ENCODE measurements around the gene CYBC1. TPM values are rescaled to one million over a fixed set of nuclear protein-coding genes. Genes with fewer than 3 reads are reported as not detected.

CYBC1 gene
- total and polyA plus RNA-seq, 8 donors = 35.9 to 196 (median 44.3) TPM

DNA sequence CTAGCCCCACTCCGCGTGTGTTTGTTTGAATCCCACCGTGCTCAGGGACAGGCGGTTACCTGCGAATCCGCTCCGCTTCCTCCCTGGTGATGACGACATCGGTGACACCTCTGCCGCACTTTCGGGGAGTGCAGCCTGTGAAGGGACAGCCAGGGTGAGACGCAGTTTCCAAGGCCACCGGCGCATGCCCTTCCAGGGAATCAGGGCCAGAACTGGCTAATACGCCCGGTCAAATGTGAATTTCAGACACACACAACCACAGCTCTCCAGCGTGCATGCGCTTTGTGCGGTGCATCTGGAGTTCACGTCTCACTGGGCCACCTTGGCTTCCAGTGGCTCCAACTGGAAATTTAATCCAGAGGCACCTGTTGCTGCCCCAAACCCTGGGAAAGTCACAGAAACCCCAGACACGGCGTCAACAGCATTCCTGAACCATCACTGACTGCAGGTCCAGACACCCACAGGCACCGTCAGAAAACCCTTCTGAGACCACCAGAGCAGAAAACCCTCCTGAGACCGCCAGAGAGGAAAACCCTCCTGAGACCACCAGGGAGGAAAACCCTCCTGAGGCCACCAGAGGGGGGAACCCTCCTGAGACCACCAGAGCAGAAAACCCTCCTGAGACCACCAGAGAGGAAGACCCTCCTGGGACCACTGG, 39.0 kb downstream of the CYBC1 start:
- intact Hi-C loops (cut with DNase I; ENCODE audit: low total_unique reads) = loop anchor here (5.0 kb wide), 1 partner anchor 59 kb away; no protein-coding TSS in a partner anchor
- Histone ChIP-seq H3K9me3 (no peaks in the 10 kb centered on the region), H3K27me3 (no peaks in the 10 kb centered on the region), H3K27ac (no peak overlapping the region), H3K4me3 (no peak overlapping the region), H3K36me3 (peaks cover 0 to 51% (median 34%) of the 10 kb centered on the region in 4 donors), H3K4me1 (peaks cover 0 to 10% (median 8%) of the 10 kb centered on the region in 4 donors)
- no peak for DNase-seq
- TF ChIP-seq, protein P1, sequence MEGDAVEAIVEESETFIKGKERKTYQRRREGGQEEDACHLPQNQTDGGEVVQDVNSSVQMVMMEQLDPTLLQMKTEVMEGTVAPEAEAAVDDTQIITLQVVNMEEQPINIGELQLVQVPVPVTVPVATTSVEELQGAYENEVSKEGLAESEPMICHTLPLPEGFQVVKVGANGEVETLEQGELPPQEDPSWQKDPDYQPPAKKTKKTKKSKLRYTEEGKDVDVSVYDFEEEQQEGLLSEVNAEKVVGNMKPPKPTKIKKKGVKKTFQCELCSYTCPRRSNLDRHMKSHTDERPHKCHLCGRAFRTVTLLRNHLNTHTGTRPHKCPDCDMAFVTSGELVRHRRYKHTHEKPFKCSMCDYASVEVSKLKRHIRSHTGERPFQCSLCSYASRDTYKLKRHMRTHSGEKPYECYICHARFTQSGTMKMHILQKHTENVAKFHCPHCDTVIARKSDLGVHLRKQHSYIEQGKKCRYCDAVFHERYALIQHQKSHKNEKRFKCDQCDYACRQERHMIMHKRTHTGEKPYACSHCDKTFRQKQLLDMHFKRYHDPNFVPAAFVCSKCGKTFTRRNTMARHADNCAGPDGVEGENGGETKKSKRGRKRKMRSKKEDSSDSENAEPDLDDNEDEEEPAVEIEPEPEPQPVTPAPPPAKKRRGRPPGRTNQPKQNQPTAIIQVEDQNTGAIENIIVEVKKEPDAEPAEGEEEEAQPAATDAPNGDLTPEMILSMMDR (IDR thresholded peaks at IDR 0.05) = no peak
- no peak for TF ChIP-seq EP300 (IDR thresholded peaks at IDR 0.05)
- no peak for TF ChIP-seq POLR2A (IDR thresholded peaks at IDR 0.05)
- TF ChIP-seq POLR2AphosphoS5 (IDR thresholded peaks at IDR 0.05) = no peak
- WGBS, 5 donors = 94 to 97% (median 95%) methylated on average over 22 to 24 of the region's 24 CpGs

DNA sequence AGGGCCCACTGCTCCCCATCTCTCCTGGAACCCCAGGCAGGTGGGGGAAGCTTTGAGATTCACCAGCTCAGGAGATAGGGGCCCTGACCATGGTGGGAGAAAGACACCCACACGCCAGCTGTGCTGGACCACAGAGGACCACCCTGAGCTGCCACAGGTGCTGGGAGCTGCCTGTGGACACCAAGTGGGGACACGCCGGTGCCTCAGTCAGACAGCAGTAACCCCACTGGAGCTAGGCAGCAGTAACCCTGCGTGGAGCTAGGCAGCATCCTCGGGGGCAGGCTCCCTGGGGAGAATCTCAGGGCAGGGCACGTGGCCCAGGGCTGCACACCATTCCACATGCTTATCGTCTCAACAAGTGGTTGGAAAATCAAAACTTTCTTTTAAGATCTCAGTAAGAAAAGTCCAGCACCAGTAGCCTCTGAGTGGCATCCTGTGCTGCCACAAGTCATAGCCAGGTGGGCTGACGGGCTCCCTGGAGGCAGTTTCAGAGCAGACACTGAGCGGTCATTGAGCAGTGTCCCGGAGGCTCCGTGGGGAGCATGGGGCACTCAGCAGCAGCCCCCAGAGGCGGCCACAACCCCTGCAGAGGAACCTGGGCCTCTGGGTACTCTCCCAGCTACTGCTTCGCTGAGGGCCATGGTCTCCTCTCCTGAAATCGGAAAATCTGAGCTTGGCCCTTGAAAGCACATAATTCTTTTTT, 40.4 kb downstream of the CYBC1 start:
- TF ChIP-seq, protein P1 (IDR thresholded peaks at IDR 0.05) = no peak
- TF ChIP-seq POLR2AphosphoS5 (IDR thresholded peaks at IDR 0.05) = no peak
- TF ChIP-seq EP300 (IDR thresholded peaks at IDR 0.05) = no peak
- no peak for TF ChIP-seq POLR2A (IDR thresholded peaks at IDR 0.05)
- Histone ChIP-seq H3K4me1 (peaks cover 0 to 10% (median 8%) of the 10 kb centered on the region in 4 donors), H3K36me3 (peaks cover 0 to 63% (median 43%) of the 10 kb centered on the region in 4 donors), H3K9me3 (no peaks in the 10 kb centered on the region), H3K27ac (no peak overlapping the region), H3K4me3 (no peak overlapping the region), H3K27me3 (no peaks in the 10 kb centered on the region)
- WGBS, 5 donors = 89 to 95% (median 95%) methylated on average over 14 of the region's 14 CpGs
- intact Hi-C loops (cut with DNase I; ENCODE audit: low total_unique reads) = loop anchor here (5.0 kb wide), 1 partner anchor 58 kb away; no protein-coding TSS in a partner anchor
- DNase-seq = no peak

DNA sequence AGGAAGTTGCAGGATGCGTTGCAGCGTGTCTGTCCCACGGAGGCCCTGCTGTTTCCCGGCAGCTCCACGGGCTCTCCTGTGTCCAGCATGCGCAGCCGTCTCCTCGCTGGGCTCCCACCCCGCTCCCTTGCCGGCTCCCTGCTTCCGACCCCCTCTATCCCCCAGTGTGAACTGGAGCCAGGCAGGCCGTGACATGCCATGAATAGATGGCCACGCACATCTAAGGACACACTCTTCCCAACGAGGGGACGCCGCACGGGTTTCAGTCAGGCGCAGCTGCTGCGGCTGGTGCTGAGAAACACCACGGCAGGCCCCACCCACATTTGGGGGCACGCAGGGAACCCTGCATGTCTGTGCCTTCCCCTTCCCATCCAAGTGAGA, 41.6 kb downstream of the CYBC1 start:
- TF ChIP-seq, protein P1 (IDR thresholded peaks at IDR 0.05) = no peak
- TF ChIP-seq EP300 (IDR thresholded peaks at IDR 0.05) (no peak), POLR2AphosphoS5 (IDR thresholded peaks at IDR 0.05) (no peak), POLR2A (IDR thresholded peaks at IDR 0.05) (no peak)
- H3K4me1 ChIP-seq = no peaks in the 10 kb centered on the region
- H3K4me3 ChIP-seq = no peak overlapping the region
- no peaks in the 10 kb centered on the region for H3K9me3 ChIP-seq
- H3K27ac ChIP-seq = no peak overlapping the region
- DNase-seq = no peak
- H3K36me3 ChIP-seq = peaks cover 1 to 75% (median 54%) of the 10 kb centered on the region in 4 donors
- no peaks in the 10 kb centered on the region for H3K27me3 ChIP-seq
- 92 to 97% (median 95%) methylated on average over 20 to 21 of the region's 21 CpGs for WGBS, 5 donors
- intact Hi-C loops (cut with DNase I; ENCODE audit: low total_unique reads) = no loop called here

DNA sequence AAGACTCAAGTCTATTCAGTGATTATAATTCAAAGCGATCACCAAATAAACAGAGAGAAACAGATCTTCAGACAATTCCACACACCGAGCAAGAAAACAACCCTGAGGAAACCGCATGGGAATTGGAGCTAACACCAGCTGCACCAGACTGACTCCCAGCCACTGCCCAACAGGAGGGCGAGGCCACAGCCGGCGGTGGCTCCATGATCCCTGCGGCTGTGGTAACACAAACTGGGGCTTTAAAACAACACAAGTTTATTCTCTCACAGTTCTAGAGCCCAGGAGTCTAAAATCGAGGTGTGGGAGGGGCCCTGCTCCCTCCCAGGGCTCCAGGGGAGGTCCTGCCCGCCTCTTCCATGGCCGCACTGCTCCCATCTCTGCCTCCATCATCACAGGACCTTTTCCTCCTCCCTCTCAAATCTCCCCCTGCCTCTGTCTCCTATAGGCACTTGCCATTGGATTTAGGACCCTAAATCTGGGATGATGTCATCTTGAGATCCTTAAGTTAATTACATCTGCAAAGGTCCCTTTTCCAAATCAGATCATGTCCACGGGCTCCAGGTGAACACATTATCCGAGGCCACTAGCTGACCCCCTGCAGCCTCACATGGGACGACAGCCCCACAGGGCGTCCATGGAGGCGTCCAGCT, 42.1 kb downstream of the CYBC1 start:
- no peak for TF ChIP-seq POLR2AphosphoS5 (IDR thresholded peaks at IDR 0.05)
- intact Hi-C loops (cut with DNase I; ENCODE audit: low total_unique reads) = no loop called here
- no peak overlapping the region for H3K4me3 ChIP-seq
- no peaks in the 10 kb centered on the region for H3K27me3 ChIP-seq
- peaks cover 6 to 77% (median 56%) of the 10 kb centered on the region in 4 donors for H3K36me3 ChIP-seq
- DNase-seq = no peak
- no peaks in the 10 kb centered on the region for H3K4me1 ChIP-seq
- 87 to 93% (median 90%) methylated on average over 15 of the region's 15 CpGs for WGBS, 5 donors
- H3K9me3 ChIP-seq = no peaks in the 10 kb centered on the region
- H3K27ac ChIP-seq = no peak overlapping the region
